GM19351 (cell line): ENCODE data around the gene MORN2.

Experiments used
- ATAC-seq: cut with Tn5 transposase; IDR thresholded peaks from one replicate; pipeline ENCODE4 v1.9.1; 2021; ENCODE audit warnings: mild to moderate bottlenecking, moderate library complexity; ENCODE audit not compliant: unreplicated experiment

MORN2 gene

GRCh38 chr2:38889045-38889444, 13.3 kb downstream of the MORN2 start:
- ATAC-seq, result no peak

GRCh38 chr2:38889575-38889974, 13.8 kb downstream of the MORN2 start, which contains the start of gene ARHGEF33:
Gene ARHGEF33, plus strand, starts transcription at chr2:38889875. Its CDS starts 29,573 bp downstream, at chr2:38919448.
- no peak for ATAC-seq

GRCh38 chr2:38892819-38893218, 17.0 kb downstream of the MORN2 start:
- ATAC-seq, result no peak

GRCh38 chr2:38898256-38898655, 22.5 kb downstream of the MORN2 start:
- no peak for ATAC-seq

GRCh38 chr2:38900726-38901125, 24.9 kb downstream of the MORN2 start:
- no peak for ATAC-seq

GRCh38 chr2:38905251-38905650, 29.5 kb downstream of the MORN2 start:
- ATAC-seq, result no peak

- ATAC-seq, result no peak
These were observed 31.5 kb downstream of the MORN2 start for GRCh38 chr2:38907242-38907641.

- ATAC-seq, result peak; percentile 92
These were observed 32.2 kb downstream of the MORN2 start for GRCh38 chr2:38907743-38908562.

GRCh38 chr2:38909872-38910271, 34.1 kb downstream of the MORN2 start:
- ATAC-seq, result no peak

- no peak for ATAC-seq
These were observed 35.4 kb downstream of the MORN2 start for GRCh38 chr2:38911191-38911590.

- ATAC-seq, result no peak
These were observed 36.8 kb downstream of the MORN2 start for GRCh38 chr2:38912619-38913018.

- no peak for ATAC-seq
These were observed 46.6 kb downstream of the MORN2 start for GRCh38 chr2:38922389-38922788.

- no peak for ATAC-seq
These were observed 47.1 kb downstream of the MORN2 start for GRCh38 chr2:38922902-38923301.

- no peak for ATAC-seq
These were observed 50.2 kb downstream of the MORN2 start for GRCh38 chr2:38925982-38926381.

GRCh38 chr2:38930600-38930999, 54.8 kb downstream of the MORN2 start:
- no peak for ATAC-seq
